Right hindlimb (tissue), 1 donor: Measurements from ENCODE around the gene C10orf95.
A peak's percentile ranks its signal among the peaks of the same experiment; 100 is the strongest.

Source experiments
- DNase-seq: peaks from one replicate; pipeline ENCODE4 v3.0.0-alpha.2; 2018

C10orf95 gene

GRCh38 chr10:102433619-102434046 is 17.7 kb downstream of the C10orf95 start:
- no peak for DNase-seq

DNA sequence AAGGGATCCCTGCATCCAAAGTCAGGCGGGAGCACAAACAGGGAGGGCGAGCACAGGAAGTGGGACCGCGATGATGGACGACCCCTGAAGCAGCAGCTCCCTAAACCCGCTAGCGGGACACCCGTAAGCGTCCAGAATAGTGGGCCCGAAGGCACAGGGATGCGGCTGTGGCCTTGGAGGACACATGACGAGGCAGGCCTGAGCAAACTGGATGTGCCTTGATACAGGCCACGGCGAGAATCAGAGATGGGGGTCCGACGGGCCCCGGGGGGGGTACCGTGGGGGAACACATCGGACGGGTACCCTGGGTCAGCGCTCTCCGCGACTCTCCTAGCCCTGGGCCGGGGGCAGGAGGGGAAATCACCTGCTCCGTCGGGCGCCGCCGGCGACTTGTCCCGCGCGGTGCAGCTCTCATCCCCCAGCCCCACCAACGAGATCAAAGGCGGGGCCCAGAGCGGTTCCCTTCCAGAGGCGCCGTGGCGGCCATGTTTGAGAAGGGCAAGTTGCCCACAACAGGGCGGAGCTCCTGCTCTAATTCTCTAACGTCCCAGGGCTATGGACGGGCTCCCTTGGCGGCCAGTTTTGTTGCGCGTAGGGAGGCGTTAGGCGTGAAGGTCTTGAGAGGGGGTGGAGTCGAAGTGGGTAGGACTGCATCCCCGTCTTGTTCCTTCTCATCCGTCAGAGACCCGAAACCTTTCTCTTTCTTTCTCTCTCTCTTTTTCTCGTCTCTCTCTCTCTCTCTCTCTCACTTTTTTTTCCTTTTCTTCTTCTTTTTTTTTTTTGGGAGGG is 19.0 kb downstream of the C10orf95 start, which contains the start of gene CUEDC2:
TSS of gene CUEDC2 (minus strand) at position 413 of the 789 bp plus-strand sequence. CDS start 7,386 bp downstream, outside the sequence.
- peak; percentile 98 for DNase-seq

DNA sequence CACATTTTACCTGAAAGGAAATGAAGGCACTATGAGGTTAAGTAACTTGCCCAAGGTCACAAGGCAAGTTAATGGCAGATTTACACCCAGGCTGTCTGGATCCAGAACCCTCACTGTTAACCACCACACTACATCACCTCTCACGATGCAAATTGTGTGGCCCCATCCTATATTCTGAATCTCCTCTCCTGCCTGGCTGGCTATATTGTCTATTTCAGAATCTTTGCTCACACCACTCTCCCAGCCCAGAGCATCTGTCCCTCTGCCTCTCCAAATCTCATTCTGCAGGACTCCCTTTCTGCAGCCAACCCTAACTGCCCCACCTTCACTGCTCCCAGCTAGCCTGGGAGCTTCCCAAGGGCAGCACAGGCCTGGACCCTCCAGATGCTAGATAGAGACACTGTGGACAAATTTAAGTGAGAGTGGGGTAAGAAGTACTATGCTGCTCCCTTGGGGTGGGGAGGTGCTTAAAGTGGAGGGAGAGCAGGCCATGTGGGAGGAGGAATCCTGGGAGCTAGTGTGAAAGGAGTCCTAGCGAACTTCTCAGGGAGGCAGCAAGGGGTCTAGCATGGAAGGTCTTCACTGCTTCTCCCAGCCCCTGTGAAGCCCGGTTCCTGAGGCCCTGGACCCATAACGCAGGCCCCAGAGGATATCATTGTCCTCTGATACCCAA is 19.8 kb downstream of the C10orf95 start:
- no peak for DNase-seq

DNA sequence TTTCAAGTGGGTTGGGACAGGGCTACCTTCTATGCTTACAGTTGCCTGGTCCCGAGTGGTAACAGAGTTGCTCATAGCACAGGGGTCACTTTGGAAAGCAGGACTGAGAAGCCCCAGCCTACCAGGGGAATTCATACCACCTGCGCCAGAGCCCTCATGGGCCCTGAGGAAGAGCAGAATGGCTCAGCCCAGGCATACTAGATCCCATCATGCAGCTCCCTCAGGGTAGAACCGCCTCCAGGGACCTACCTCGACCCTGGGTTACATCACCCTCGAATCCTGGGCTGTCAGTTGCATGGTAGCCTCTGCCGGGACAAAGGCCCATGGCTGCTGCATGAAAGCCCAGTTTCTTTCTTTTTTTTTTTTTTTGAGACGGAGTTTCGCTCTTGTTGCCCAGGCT is 21.9 kb downstream of the C10orf95 start:
- no peak for DNase-seq

GRCh38 chr10:102426803-102427287 is 24.5 kb downstream of the C10orf95 start:
- no peak for DNase-seq

- DNase-seq: no peak
Measured at GRCh38 chr10:102425444-102425843, 25.9 kb downstream of the C10orf95 start.

GRCh38 chr10:102424916-102425315 is 26.4 kb downstream of the C10orf95 start:
- no peak for DNase-seq

DNA sequence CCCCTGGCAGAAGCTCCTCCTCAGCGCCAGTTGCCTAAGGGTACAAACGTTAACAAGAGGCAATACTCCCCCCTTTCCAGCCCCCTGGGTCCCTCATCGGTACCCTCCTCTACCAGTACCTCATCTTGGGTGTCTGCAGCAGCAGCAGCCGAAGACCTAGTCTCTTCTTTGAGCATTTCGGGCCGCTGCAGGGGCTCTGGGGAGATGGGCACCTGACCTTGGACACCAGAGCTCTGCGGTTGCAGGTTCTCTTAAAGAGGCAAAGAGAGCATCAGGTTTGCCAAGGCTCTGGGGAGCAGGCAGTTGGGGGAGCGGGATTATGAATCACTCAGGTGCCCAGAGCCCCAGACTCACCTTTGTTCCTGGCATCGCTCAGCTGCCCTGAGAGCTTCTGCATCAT is 27.2 kb downstream of the C10orf95 start:
- DNase-seq: no peak

DNA sequence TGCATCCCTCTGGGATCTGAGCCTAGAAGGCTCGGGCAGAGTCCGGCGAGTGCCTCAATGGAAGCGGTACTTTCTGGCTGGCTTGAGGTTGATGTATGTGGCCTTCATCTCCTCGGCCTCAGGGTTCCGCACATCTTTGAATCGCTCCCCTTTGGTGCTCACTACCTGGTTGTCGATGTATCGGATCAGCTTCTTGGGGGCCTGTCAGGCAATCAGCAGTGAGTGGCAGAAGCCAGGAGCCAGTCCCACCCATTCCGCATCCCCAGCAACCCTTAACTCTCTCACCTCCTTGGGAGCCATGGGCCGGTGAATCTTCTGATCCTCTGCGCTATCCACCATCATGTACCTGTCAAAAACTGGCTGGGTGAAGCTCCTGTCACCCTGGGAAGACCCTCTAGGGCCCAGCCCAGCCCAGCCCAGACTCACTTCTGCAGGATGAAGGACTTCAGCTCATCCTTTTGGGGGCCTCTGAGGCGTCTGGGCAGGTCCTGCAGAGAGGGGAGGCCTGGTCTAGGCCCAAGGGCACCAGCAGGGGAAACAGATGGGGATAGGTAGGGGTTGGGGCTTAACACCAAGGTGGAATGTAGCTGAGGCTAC is 27.9 kb downstream of the C10orf95 start:
- peak; percentile 18 for DNase-seq

GRCh38 chr10:102422545-102423129 is 28.7 kb downstream of the C10orf95 start:
- DNase-seq: peak; percentile 77

- DNase-seq: peak; percentile 32
Measured at GRCh38 chr10:102421757-102422512, 29.4 kb downstream of the C10orf95 start.

DNA sequence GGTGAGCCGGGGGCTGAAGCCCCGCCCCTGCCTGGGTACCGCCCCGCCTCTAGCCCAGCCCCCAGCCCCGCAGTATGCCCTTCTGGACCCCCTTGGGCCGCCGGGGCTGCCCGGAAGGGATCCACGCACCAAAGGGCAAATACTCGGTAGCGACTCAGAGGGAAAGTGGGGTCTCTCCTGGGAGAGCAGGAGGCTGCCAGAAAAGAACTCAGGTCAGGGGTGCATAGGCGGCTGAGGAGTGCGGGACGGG is 29.9 kb downstream of the C10orf95 start:
- DNase-seq: no peak

GRCh38 chr10:102420714-102421506 is 30.4 kb downstream of the C10orf95 start, which contains the start of gene FBXL15:
Gene FBXL15, plus strand, starts transcription at chr10:102420836. Its CDS starts 294 bp downstream, at chr10:102421130.
- DNase-seq: peak; percentile 96

GRCh38 chr10:102420181-102420713 is 31.1 kb downstream of the C10orf95 start:
- no peak for DNase-seq

GRCh38 chr10:102419269-102420180 is 31.8 kb downstream of the C10orf95 start:
- peak; percentile 66 for DNase-seq

DNA sequence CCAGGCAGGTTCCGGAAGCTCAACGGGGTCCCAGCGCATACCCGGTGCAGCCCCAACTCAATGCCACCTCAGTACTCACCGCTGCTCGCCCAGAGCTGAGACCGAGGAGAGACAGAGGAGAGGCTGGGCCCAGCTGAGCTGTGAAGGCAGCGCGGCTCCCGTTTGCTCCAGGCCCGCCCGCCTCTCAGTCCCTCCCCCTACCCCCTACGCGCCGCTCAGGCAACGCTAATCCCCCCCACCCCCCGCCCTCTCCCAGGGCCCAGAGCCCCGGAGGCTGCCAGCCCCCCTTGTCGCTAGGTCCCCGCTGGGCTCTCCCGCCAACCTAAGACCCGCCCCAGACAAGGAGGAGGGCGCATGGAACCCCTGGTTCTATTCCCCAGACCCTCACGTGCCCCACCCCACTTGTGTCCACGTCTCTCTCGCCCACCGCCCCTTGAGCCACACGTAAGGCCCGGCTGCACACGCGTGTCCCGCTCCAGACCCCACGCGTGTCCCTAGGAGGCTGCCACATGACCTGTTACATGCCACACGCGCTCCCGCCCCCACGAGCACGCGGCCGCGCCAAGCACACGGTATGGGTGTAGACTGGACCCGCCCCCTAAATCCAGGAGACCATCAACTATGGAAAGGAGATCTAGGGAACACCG is 32.6 kb downstream of the C10orf95 start, which contains the start of gene PSD:
TSS of gene PSD (minus strand) at position 164 of the 647 bp plus-strand sequence. CDS start 1,747 bp downstream, outside the sequence.
- DNase-seq: no peak

- no peak for DNase-seq
Measured at GRCh38 chr10:102416695-102417094, 34.6 kb downstream of the C10orf95 start.

GRCh38 chr10:102416283-102416682 is 35.1 kb downstream of the C10orf95 start:
- no peak for DNase-seq

DNA sequence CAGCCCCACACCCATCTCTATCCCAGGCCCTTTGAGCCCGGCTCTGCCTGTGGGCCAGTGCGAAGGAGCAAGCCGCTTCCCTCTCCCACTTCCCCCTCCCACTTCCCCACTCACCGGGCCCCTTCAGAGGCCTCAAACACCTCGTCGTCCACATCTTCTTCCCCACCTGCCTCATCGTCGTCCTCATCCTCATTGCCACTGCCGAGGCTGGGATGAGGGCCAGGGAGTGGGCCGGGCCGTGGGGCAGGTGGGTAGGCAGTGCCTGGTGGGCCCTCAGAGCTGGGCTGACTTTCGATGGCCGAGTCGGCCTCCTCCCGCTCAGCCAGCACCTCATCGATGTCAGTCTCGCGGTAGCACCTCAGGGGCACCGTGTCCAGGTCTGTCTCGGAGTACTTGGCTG is 36.6 kb downstream of the C10orf95 start:
- DNase-seq: no peak
